Heart right ventricle (tissue), 16 donors: Measurements from ENCODE around the gene VAMP2. TPM values are rescaled to one million over a fixed set of nuclear protein-coding genes. Genes with fewer than 3 reads are reported as not detected.
A peak's percentile ranks its signal among the peaks of the same experiment; 100 is the strongest.

Experiments
- ATAC-seq, 8 donors: fragments of 200-7000 bp; cut with Tn5 transposase; one replicate each; pipeline ENCODE4 v1.9.1; 2020; ENCODE audit warnings: mild to moderate bottlenecking in 8 of 8, moderate library complexity in 8 of 8, moderate number of reproducible peaks in 1 of 8
- DNase-seq, 2 donors: peaks; one replicate each; pipeline ENCODE4 v3.0.0-alpha.2; 2020
- H3K27ac ChIP-seq, 10 donors: fragments of 200-600 bp; sonication (generic) in 2 of 10; one replicate each; pipeline versions ENCODE4 v1.5.0 to v1.8.0; 2020 to 2022; ENCODE audit warnings: mild to moderate bottlenecking in 3 of 10
- H3K27me3 ChIP-seq, 7 donors: fragments of 200-600 bp; one replicate each; pipeline ENCODE4 v1.8.0; 2021 to 2022; ENCODE audit warnings: mild to moderate bottlenecking in 2 of 7
- H3K36me3 ChIP-seq, 9 donors: fragments of 200-600 bp; sonication (generic) in 1 of 9; one replicate each; pipeline versions ENCODE4 v1.5.0 to v1.8.0; 2020 to 2022; ENCODE audit warnings: mild to moderate bottlenecking in 2 of 9
- H3K4me1 ChIP-seq, 9 donors: fragments of 200-600 bp; sonication (generic) in 1 of 9; one replicate each; pipeline versions ENCODE4 v1.5.0 to v1.8.0; 2020 to 2022; ENCODE audit warnings: mild to moderate bottlenecking in 4 of 9
- H3K4me3 ChIP-seq, 10 donors: fragments of 200-600 bp; sonication (generic) in 2 of 10; one replicate each; pipeline versions ENCODE4 v1.5.0 to v1.8.0; 2020 to 2022; ENCODE audit warnings: mild to moderate bottlenecking in 7 of 10, moderate library complexity in 2 of 10
- H3K9me3 ChIP-seq, 11 donors: fragments of 200-600 bp in 10 of 11; sonication (generic) in 2 of 11; one replicate each; pipeline versions ENCODE4 v1.5.0 to v1.8.0; 2013 to 2022; ENCODE audit warnings: mild to moderate bottlenecking in 2 of 11, control low read depth in 1 of 11, moderate library complexity in 1 of 11
- WGBS, 2 donors: extraction: QIAGEN DNeasy Blood & Tissue Kit; methylation state at CpG; one replicate each; pipeline ENCODE4 v1.1.7; 2013; ENCODE audit warnings: inconsistent platforms in 1 of 2; 5-methylcytosine and 5-hydroxymethylcytosine counted together
- intact Hi-C, 10 donors: fragments of 100-400 bp; cut with DNase I; formaldehyde crosslinking; loops; one replicate each; pipeline versions ENCODE4 v1.11.1 to v1.14.2; 2022
- polyA plus RNA-seq, 2 donors: library from polyadenylated mRNA; stranded (reverse); fragments of 200-250 nt; gene quantifications; one replicate each; pipeline ENCODE4 v1.2.3, GENCODE V29; 2013
- total RNA-seq, 10 donors: library from RNA; stranded (reverse); fragmentation: NEBNext Ultra II Directional in 3 of 10; extraction: Animal tissue kit (Norgen Biotek cat#: 25700) in 3 of 10; gene quantifications; one replicate each; pipeline versions ENCODE4 v1.2.1 to v1.2.4, GENCODE V29; 2021 to 2023
- TF ChIP-seq, protein P1 (sequence below), 9 donors: fragments of 200-600 bp; sonication (generic) in 2 of 9; IDR thresholded peaks; one replicate each; pipeline versions ENCODE4 v1.5.0 to v1.8.0; 2021 to 2022; ENCODE audit warnings: antibody characterized with exemption in 9 of 9, mild to moderate bottlenecking in 5 of 9, moderate library complexity in 1 of 9
- donor health status: Arrhythmogenic right ventricular cardiomyopathy.
- donor health status: ischemic (EF 13 %, LVEDD 7.1; RV severe dilation, severe dysfunction).
- donor health status: healthy with polysubstance abuse.
- donor health status: DM: no; HTN: yes; CAD: no.
- donor health status: DM: no; HTN: no; CAD: no.
- donor health status: ischemic (EF 25% LVEDD 6.9; RV normal size, moderate dysfunction).
- donor health status: ischemic (EF 25% LVEDD 5.7; RV mildly dilated, moderate dysfunction).
- donor health status: healthy.
- donor health status: DM: yes; HTN: yes; CAD: no.
- donor health status: Ischemic cardiomyopathy.
- donor health status: ischemic (EF 35%, LVEDD 5.7; RV mildly dilated, moderate dysfunction).
- donor health status: nonischemic (EF 11% LVEDD 7.7; RV severe dilation, severe dysfunction).
- donor health status: DM: yes; HTN: yes; CAD: no.
- donor health status: PGD.
- donor health status: ischemic (EF 29% LVEDD 5.4; RV normal size, mild dysfunction).
- donor health status: nonischemic (EF 23%, LVEDD 6.1; RV moderate dilation, normal function).

The VAMP2 gene
- total and polyA plus RNA-seq, 12 donors, result 46.8 to 67.8 (median 59.9) TPM

DNA sequence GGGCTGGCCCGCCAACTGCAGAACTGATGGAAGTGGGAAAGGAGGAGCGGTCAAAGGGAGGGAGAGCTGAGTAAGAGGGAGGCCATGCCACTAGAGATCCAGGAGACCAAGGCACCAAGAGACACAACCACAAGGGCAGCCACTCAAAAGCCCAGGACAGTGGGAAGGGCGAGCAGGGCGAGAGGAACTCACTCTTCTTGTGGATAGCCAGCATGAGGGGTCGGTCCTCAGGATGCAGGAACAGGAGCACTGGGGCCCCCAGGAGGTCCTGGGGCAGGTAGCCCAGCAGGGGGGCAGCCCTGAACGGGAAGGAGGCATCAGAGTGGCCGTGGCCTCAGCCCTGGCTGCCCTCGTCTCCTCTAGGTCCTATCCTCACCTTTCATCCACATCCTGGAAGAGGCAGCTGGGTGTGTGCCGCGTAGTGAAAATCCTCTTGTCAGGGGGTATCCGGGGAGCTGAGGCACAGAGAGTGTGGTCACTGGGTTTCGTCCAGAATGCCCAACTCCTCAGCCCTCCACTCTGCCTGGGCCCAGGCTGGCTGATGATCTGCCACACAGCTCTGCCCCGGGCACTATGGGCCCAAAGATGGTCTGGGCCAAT lies 14.8 kb downstream of the VAMP2 start:
- peaks cover 22 to 56% (median 35%) of the 10 kb centered on the region in 9 donors for H3K4me1 ChIP-seq
- peak overlapping the region in 6 of 10 donors; percentile 13 to 100 (median 34) for H3K27ac ChIP-seq
- WGBS, 2 donors, result 90 to 93% methylated on average over 13 of the region's 13 CpGs
- ATAC-seq (no peak), DNase-seq (no peak)
- H3K36me3 ChIP-seq, result peaks cover 58 to 79% (median 78%) of the 10 kb centered on the region in 9 donors
- intact Hi-C loops, result no loop called here
- H3K27me3 ChIP-seq, result no peaks in the 10 kb centered on the region
- TF ChIP-seq, protein P1, sequence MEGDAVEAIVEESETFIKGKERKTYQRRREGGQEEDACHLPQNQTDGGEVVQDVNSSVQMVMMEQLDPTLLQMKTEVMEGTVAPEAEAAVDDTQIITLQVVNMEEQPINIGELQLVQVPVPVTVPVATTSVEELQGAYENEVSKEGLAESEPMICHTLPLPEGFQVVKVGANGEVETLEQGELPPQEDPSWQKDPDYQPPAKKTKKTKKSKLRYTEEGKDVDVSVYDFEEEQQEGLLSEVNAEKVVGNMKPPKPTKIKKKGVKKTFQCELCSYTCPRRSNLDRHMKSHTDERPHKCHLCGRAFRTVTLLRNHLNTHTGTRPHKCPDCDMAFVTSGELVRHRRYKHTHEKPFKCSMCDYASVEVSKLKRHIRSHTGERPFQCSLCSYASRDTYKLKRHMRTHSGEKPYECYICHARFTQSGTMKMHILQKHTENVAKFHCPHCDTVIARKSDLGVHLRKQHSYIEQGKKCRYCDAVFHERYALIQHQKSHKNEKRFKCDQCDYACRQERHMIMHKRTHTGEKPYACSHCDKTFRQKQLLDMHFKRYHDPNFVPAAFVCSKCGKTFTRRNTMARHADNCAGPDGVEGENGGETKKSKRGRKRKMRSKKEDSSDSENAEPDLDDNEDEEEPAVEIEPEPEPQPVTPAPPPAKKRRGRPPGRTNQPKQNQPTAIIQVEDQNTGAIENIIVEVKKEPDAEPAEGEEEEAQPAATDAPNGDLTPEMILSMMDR (IDR thresholded peaks at IDR 0.05), result no peak
- no peaks in the 10 kb centered on the region for H3K9me3 ChIP-seq
- H3K4me3 ChIP-seq, result no peak overlapping the region

DNA sequence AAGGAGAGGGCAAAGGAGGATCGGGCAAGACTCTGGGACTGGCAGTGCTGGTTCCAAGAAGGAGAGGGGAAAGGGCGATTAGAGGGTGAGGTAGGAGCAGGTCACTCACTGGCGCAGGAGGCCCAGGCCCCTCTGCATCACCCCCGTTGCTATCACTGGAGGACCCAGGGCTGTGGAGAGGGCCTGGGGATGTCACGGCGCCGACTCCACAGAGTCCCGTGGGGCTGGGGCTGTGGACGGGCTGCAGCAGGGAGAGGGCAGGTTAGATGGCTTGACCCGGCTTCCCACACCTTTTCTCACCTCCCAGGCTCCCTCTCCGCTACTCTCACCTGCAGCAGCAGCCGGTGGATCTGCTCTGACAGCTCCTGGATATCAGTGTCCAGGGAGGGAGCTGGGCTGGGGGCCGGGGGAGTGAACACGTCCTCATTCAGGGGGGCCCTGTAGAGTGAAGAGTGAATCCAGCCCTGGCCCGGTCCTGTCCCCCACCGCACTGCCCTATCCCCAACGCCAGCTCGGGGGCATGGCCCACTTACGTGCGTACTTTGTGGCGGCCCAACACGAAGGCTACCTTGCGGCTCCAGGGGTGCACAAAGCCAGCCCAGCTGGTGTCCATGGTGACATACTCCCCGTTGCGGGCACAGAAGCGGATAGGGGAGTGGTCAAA lies 15.5 kb downstream of the VAMP2 start:
- intact Hi-C loops, result no loop called here
- peaks cover 64 to 85% (median 84%) of the 10 kb centered on the region in 9 donors for H3K36me3 ChIP-seq
- H3K4me3 ChIP-seq, result no peak overlapping the region
- no peaks in the 10 kb centered on the region for H3K9me3 ChIP-seq
- WGBS, 2 donors, result 86 to 92% methylated on average over 23 to 26 of the region's 26 CpGs
- DNase-seq (no peak), ATAC-seq (no peak)
- TF ChIP-seq, protein P1 (IDR thresholded peaks at IDR 0.05), result no peak
- H3K27me3 ChIP-seq, result no peaks in the 10 kb centered on the region
- H3K27ac ChIP-seq, result peak overlapping the region in 5 of 10 donors; percentile 13 to 100 (median 38)
- H3K4me1 ChIP-seq, result peaks cover 18 to 50% (median 35%) of the 10 kb centered on the region in 9 donors

DNA sequence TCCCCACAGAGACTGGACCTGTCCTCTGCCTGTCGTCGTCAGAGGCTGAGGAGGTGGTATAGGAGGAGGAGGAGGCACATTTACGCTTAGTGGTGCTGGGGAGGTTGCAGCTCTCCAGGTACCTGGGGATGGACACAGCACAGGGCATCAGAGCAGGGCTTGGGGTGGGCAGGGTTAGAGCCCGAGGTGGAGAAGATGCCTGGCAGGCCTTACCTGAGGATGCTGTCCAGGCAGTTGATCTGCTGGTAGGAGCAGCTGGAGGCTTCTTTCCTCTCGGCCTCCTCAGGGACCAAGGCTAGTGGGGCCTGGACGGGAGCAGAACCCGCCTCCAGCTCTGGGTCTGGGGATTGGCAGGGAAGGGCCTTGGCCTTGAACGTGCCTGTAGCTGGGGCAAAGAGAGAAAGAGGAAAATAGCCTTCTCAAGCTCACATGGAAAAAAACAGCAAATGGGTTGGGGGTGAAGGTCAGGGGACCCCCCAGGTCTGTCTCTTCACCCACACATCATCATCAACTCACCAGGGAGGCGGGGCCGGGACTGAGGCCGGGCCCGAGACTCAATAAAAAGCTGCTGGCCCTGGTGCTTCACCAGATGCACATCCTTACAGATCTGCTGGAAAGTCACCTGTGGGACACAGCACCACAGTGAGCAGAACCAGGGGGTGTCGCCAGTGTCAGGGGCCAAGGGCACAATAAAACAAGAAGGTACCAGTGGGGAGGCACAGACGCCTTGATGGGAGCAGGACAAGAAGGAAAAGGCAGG lies 16.2 kb downstream of the VAMP2 start:
- TF ChIP-seq, protein P1 (IDR thresholded peaks at IDR 0.05), result no peak
- Histone ChIP-seq H3K4me1 (peaks cover 17 to 44% (median 34%) of the 10 kb centered on the region in 9 donors), H3K9me3 (no peaks in the 10 kb centered on the region), H3K36me3 (peaks cover 66 to 93% (median 92%) of the 10 kb centered on the region in 9 donors), H3K4me3 (no peak overlapping the region), H3K27ac (peak overlapping the region in 5 of 10 donors; percentile 30 to 100 (median 43)), H3K27me3 (no peaks in the 10 kb centered on the region)
- no peak for ATAC-seq
- 91 to 92% methylated on average over 14 of the region's 14 CpGs for WGBS, 2 donors
- DNase-seq, result no peak
- intact Hi-C loops, result no loop called here

DNA sequence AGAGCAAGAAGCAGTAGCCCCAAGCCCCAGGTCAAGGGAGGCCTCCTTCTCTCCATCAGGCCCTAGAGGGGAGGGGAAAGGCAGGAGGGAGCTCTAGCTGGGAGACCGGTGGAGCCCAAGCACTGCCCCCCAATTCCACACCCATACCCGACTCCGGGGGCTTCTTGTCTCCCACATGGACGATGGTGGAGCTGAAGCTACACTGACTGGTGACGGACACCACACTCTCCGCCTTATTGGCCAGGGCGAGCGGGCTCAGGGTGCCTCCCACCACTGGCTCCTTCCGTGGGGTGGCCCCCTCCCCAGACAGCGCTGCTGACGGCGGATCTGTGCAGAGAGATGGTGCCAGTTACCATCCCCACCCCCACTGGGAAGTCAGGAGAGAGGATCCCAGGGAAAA lies 16.9 kb downstream of the VAMP2 start:
- Histone ChIP-seq H3K36me3 (peaks cover 66 to 100% (median 99%) of the 10 kb centered on the region in 9 donors), H3K27me3 (no peaks in the 10 kb centered on the region), H3K9me3 (no peaks in the 10 kb centered on the region), H3K27ac (peak overlapping the region in 3 of 10 donors; percentile 24 to 100 (median 30)), H3K4me3 (no peak overlapping the region), H3K4me1 (peaks cover 9 to 42% (median 28%) of the 10 kb centered on the region in 9 donors)
- TF ChIP-seq, protein P1 (IDR thresholded peaks at IDR 0.05), result no peak
- intact Hi-C loops, result no loop called here
- ATAC-seq, result no peak
- no peak for DNase-seq
- WGBS, 2 donors, result 91 to 94% methylated on average over 12 of the region's 12 CpGs
